ENCODE measurements around the gene TFB2M.

DNA sequence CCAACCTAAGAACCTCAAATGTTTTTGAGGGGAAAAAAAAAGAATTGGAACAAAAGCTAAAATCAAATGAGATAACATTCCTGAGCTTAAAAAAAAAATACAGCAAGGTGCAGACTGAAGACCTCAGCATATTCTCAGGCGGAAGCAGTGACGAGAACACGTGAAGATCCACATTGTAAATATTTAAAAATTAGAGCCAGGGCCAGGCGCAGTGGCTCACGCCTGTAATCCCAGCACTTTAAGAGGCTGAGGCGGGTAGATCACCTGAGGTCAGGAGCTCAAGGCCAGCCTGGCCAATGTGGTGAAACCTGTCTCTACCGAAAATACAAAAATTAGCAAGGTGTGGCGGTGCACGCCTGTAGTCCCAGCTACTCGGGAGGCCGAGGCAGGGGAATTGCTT lies 15.7 kb downstream of the TFB2M start:
- TF ChIP-seq, protein P1, sequence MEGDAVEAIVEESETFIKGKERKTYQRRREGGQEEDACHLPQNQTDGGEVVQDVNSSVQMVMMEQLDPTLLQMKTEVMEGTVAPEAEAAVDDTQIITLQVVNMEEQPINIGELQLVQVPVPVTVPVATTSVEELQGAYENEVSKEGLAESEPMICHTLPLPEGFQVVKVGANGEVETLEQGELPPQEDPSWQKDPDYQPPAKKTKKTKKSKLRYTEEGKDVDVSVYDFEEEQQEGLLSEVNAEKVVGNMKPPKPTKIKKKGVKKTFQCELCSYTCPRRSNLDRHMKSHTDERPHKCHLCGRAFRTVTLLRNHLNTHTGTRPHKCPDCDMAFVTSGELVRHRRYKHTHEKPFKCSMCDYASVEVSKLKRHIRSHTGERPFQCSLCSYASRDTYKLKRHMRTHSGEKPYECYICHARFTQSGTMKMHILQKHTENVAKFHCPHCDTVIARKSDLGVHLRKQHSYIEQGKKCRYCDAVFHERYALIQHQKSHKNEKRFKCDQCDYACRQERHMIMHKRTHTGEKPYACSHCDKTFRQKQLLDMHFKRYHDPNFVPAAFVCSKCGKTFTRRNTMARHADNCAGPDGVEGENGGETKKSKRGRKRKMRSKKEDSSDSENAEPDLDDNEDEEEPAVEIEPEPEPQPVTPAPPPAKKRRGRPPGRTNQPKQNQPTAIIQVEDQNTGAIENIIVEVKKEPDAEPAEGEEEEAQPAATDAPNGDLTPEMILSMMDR (conservative IDR thresholded peaks at IDR 0.05), result no peak
- no peak for TF ChIP-seq ZFX (IDR thresholded peaks at IDR 0.05)

Data from C4-2B (cell line).